WERI-Rb-1 (cell line): ENCODE data around the gene KCNK2.
"Not testable (repeated sequence)": the region's sequence is repeated elsewhere in the genome, so short reads cannot be mapped to it uniquely, and the experiment has no call there.

ENCODE experiments used
- DNase-seq: peaks from one replicate; pipeline ENCODE4 v3.0.0-alpha.2; 2020
- H3K27ac ChIP-seq: fragments of 250-450 bp; sonication (Bioruptor Pico); 2 replicates; pipeline ENCODE4 v1.5.1; 2020; ENCODE audit warnings: mild to moderate bottlenecking, moderate library complexity
- H3K27me3 ChIP-seq: fragments of 250-450 bp; sonication (Bioruptor Pico); 2 replicates; pipeline ENCODE4 v1.5.1; 2021; ENCODE audit warnings: mild to moderate bottlenecking, low read depth, moderate library complexity; ENCODE audit not compliant: insufficient read depth, severe bottlenecking
- H3K36me3 ChIP-seq: fragments of 250-450 bp; sonication (Bioruptor Pico); 2 replicates; pipeline ENCODE4 v1.5.1; 2020; ENCODE audit warnings: mild to moderate bottlenecking, moderate library complexity
- H3K4me3 ChIP-seq: 2 replicates; pipeline ENCODE4 v1.5.1; 2011; ENCODE audit warnings: low read depth, mild to moderate bottlenecking, control low read depth, low read length
- H3K9me3 ChIP-seq: fragments of 250-450 bp; sonication (Bioruptor Pico); 2 replicates; pipeline ENCODE4 v1.5.1; 2021; ENCODE audit warnings: mild to moderate bottlenecking, moderate library complexity; ENCODE audit not compliant: severe bottlenecking
- TF ChIP-seq, protein P1 (sequence below): IDR thresholded peaks from 2 replicates; pipeline ENCODE4 v1.5.1; 2011; ENCODE audit warnings: low read depth, mild to moderate bottlenecking, control low read depth, inconsistent platforms, low read length

The KCNK2 gene

GRCh38 chr1:215151841-215152549, 69.5 kb downstream of the KCNK2 start:
- TF ChIP-seq, protein P1, sequence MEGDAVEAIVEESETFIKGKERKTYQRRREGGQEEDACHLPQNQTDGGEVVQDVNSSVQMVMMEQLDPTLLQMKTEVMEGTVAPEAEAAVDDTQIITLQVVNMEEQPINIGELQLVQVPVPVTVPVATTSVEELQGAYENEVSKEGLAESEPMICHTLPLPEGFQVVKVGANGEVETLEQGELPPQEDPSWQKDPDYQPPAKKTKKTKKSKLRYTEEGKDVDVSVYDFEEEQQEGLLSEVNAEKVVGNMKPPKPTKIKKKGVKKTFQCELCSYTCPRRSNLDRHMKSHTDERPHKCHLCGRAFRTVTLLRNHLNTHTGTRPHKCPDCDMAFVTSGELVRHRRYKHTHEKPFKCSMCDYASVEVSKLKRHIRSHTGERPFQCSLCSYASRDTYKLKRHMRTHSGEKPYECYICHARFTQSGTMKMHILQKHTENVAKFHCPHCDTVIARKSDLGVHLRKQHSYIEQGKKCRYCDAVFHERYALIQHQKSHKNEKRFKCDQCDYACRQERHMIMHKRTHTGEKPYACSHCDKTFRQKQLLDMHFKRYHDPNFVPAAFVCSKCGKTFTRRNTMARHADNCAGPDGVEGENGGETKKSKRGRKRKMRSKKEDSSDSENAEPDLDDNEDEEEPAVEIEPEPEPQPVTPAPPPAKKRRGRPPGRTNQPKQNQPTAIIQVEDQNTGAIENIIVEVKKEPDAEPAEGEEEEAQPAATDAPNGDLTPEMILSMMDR: no peak
- H3K36me3 ChIP-seq: no peaks in the 10 kb centered on the region
- no peaks in the 10 kb centered on the region for H3K27me3 ChIP-seq
- DNase-seq: no peak
- H3K4me3 ChIP-seq: no peak overlapping the region
- no peak overlapping the region for H3K27ac ChIP-seq
- no peaks in the 10 kb centered on the region for H3K9me3 ChIP-seq

GRCh38 chr1:215156232-215156631, 73.7 kb downstream of the KCNK2 start:
- no peak for DNase-seq
- Histone ChIP-seq H3K36me3 (no peaks in the 10 kb centered on the region), H3K4me3 (no peak overlapping the region)

GRCh38 chr1:215160351-215160750, 77.8 kb downstream of the KCNK2 start:
- no peak overlapping the region for H3K4me3 ChIP-seq
- H3K27ac ChIP-seq: no peak overlapping the region
- no peak for DNase-seq

More at GRCh38 chr1:215156232-215156631, 73.7 kb downstream of the KCNK2 start:
- Histone ChIP-seq H3K9me3 (no peaks in the 10 kb centered on the region), H3K27me3 (no peaks in the 10 kb centered on the region), H3K27ac (no peak overlapping the region)
- TF ChIP-seq, protein P1: no peak

GRCh38 chr1:215163144-215163543, 80.6 kb downstream of the KCNK2 start:
- H3K4me3 ChIP-seq, H3K36me3 ChIP-seq, H3K27me3 ChIP-seq, DNase-seq, H3K27ac ChIP-seq, H3K9me3 ChIP-seq: not testable (repeated sequence)

More at GRCh38 chr1:215160351-215160750, 77.8 kb downstream of the KCNK2 start:
- TF ChIP-seq, protein P1: no peak
- no peaks in the 10 kb centered on the region for H3K36me3 ChIP-seq
- no peaks in the 10 kb centered on the region for H3K9me3 ChIP-seq
- no peaks in the 10 kb centered on the region for H3K27me3 ChIP-seq

- H3K4me3 ChIP-seq: no peak overlapping the region
- no peaks in the 10 kb centered on the region for H3K27me3 ChIP-seq
- H3K9me3 ChIP-seq: no peaks in the 10 kb centered on the region
- no peak overlapping the region for H3K27ac ChIP-seq
- TF ChIP-seq, protein P1: no peak
- no peaks in the 10 kb centered on the region for H3K36me3 ChIP-seq
- no peak for DNase-seq
These were observed 84.3 kb downstream of the KCNK2 start for GRCh38 chr1:215166886-215167285.

DNA sequence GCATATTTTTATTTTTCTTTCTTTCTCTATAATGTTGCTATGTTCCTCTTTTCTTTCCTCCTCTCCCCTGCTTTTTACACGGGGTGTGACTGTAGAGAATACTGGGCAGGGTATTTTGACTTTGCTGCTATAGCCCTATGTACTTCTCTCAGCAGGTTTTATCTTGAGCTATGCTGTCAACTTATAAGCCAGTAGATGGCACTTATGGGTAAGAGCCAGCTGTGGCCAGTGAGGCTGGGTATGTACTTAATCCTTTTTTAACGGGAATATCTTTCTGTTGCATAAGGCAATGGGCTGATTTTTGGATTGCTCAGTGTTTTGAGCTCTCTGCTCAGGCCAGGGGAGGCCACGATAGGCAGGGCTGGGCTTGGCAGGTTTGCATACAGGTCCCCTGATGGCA, 99.0 kb downstream of the KCNK2 start:
- TF ChIP-seq, protein P1: peak; percentile 34; the same call in 1 of the 2 replicates
- H3K4me3 ChIP-seq: no peak overlapping the region
- DNase-seq: no peak
- H3K9me3 ChIP-seq: no peaks in the 10 kb centered on the region
- no peaks in the 10 kb centered on the region for H3K27me3 ChIP-seq
- no peak overlapping the region for H3K27ac ChIP-seq
- H3K36me3 ChIP-seq: no peaks in the 10 kb centered on the region
